Smooth muscle cell (in vitro differentiated cells): ENCODE data around the gene CNGB1. TPM values are rescaled to one million over a fixed set of nuclear protein-coding genes. Genes with fewer than 3 reads are reported as not detected.
"Not testable (repeated sequence)": the region's sequence is repeated elsewhere in the genome, so short reads cannot be mapped to it uniquely, and the experiment has no call there.

Experiments used
- DNase-seq: peaks from one replicate; lab custom pipeline; 2025; ENCODE audit not compliant: unreplicated experiment; lab: John Stamatoyannopoulos, UW
- H2AFZ ChIP-seq: fragments of 200-600 bp; sonication (generic); 2 replicates; pipeline ENCODE4 v1.6.0; 2016; ENCODE audit warnings: antibody characterized with exemption, low read depth, mild to moderate bottlenecking
- H3F3A ChIP-seq: fragments of 200-600 bp; sonication (generic); 2 replicates; pipeline ENCODE4 v1.6.0; 2017; ENCODE audit warnings: antibody characterized with exemption, low read depth
- H3K27ac ChIP-seq: fragments of 200-600 bp; sonication (generic); 2 replicates; pipeline ENCODE4 v1.5.1; 2016; ENCODE audit warnings: low read depth, mild to moderate bottlenecking
- H3K27me3 ChIP-seq: fragments of 200-600 bp; sonication (generic); 2 replicates; pipeline ENCODE4 v1.6.1; 2016; ENCODE audit warnings: low read depth, mild to moderate bottlenecking
- H3K36me3 ChIP-seq: fragments of 200-600 bp; sonication (generic); 2 replicates; pipeline ENCODE4 v1.5.1; 2016; ENCODE audit warnings: low read depth
- H3K4me1 ChIP-seq: fragments of 200-600 bp; sonication (generic); 2 replicates; pipeline ENCODE4 v1.5.1; 2016; ENCODE audit warnings: low read depth
- H3K4me2 ChIP-seq: fragments of 200-600 bp; sonication (generic); 2 replicates; pipeline ENCODE4 v1.6.0; 2016; ENCODE audit warnings: mild to moderate bottlenecking
- H3K4me3 ChIP-seq: fragments of 200-600 bp; sonication (generic); 2 replicates; pipeline ENCODE4 v1.5.1; 2016; ENCODE audit warnings: mild to moderate bottlenecking
- H3K79me2 ChIP-seq: fragments of 200-600 bp; sonication (generic); 2 replicates; pipeline ENCODE4 v1.6.0; 2016; ENCODE audit warnings: low read depth, mild to moderate bottlenecking
- H3K9ac ChIP-seq: fragments of 200-600 bp; sonication (generic); 2 replicates; pipeline ENCODE4 v1.6.0; 2016; ENCODE audit warnings: low read depth
- H3K9me3 ChIP-seq: fragments of 200-600 bp; sonication (generic); replicated peaks from 2 replicates; pipeline ENCODE4 v1.5.1; 2016; ENCODE audit warnings: low read depth
- H4K20me1 ChIP-seq: fragments of 200-600 bp; sonication (generic); 2 replicates; pipeline ENCODE4 v1.6.0; 2016; ENCODE audit warnings: low read depth
- CTCF ChIP-seq: fragments of 200-600 bp; sonication (generic); IDR thresholded peaks from 2 replicates; pipeline ENCODE4 v1.5.1; 2017; ENCODE audit warnings: borderline replicate concordance, mild to moderate bottlenecking, antibody characterized with exemption; ENCODE audit not compliant: insufficient read depth, poor library complexity, severe bottlenecking
- WGBS: methylation state at CpG from one replicate; pipeline ENCODE4 v1.1.7; 2016; ENCODE audit warnings: low lambda C conversion rate; 5-methylcytosine and 5-hydroxymethylcytosine counted together
- polyA plus RNA-seq: library from polyadenylated mRNA; unstranded; fragments of >200 nt; fragmentation: Nextera tagmentation; extraction: Ambion mirVana; gene quantifications from 2 replicates; pipeline ENCODE4 v1.2.1, GENCODE V29; 2016
- total RNA-seq: library from RNA; depleted of rRNA; stranded (reverse); fragments of >200 nt; gene quantifications from 2 replicates; pipeline ENCODE4 v1.2.3, GENCODE V29; 2014

CNGB1 gene
- total and polyA plus RNA-seq, 2 experiments from 2014 or later: not detected

GRCh38 chr16:57981636-57982035, 10.7 kb upstream of the CNGB1 start:
- no peak overlapping the region for H2AFZ ChIP-seq
- 96% methylated on average over 7 of the region's 7 CpGs for WGBS
- no peaks in the 10 kb centered on the region for H3K9me3 ChIP-seq
- H3K27me3 ChIP-seq: peaks cover 11% of the 10 kb centered on the region
- H3K4me1 ChIP-seq: peaks cover 6% of the 10 kb centered on the region
- H3K36me3 ChIP-seq: no peaks in the 10 kb centered on the region
- H3K79me2 ChIP-seq: no peaks in the 10 kb centered on the region
- no peak overlapping the region for H3K9ac ChIP-seq
- H3K4me3 ChIP-seq: no peak overlapping the region
- TF ChIP-seq CTCF: no peak
- H3K4me2 ChIP-seq: no peak overlapping the region
- H3K27ac ChIP-seq: no peak overlapping the region
- no peaks in the 10 kb centered on the region for H4K20me1 ChIP-seq
- no peak for DNase-seq
- no peaks in the 10 kb centered on the region for H3F3A ChIP-seq

- H3K36me3 ChIP-seq: no peaks in the 10 kb centered on the region
- H3K27ac ChIP-seq: no peak overlapping the region
- no peaks in the 10 kb centered on the region for H3K9me3 ChIP-seq
- no peaks in the 10 kb centered on the region for H3F3A ChIP-seq
- H3K4me3 ChIP-seq: no peak overlapping the region
- no peaks in the 10 kb centered on the region for H3K27me3 ChIP-seq
- H2AFZ ChIP-seq: no peak overlapping the region
- 91% methylated on average over 10 of the region's 11 CpGs for WGBS
- H3K79me2 ChIP-seq: no peaks in the 10 kb centered on the region
- no peak overlapping the region for H3K9ac ChIP-seq
- H3K4me2 ChIP-seq: no peak overlapping the region
- H4K20me1 ChIP-seq: no peaks in the 10 kb centered on the region
- H3K4me1 ChIP-seq: peaks cover 8% of the 10 kb centered on the region
- DNase-seq: no peak
- no peak for TF ChIP-seq CTCF
These were observed 8.2 kb upstream of the CNGB1 start for GRCh38 chr16:57979006-57979585.

GRCh38 chr16:57978070-57978465, 7.1 kb upstream of the CNGB1 start:
- 100% methylated on average over 2 of the region's 2 CpGs for WGBS
- H3K27me3 ChIP-seq, H3K4me1 ChIP-seq, H3K4me3 ChIP-seq, H2AFZ ChIP-seq, DNase-seq, H3K79me2 ChIP-seq, H3F3A ChIP-seq, H3K27ac ChIP-seq, H3K9me3 ChIP-seq, H3K9ac ChIP-seq, H4K20me1 ChIP-seq, H3K36me3 ChIP-seq, H3K4me2 ChIP-seq: not testable (repeated sequence)

GRCh38 chr16:57977418-57978069, 6.6 kb upstream of the CNGB1 start:
- Histone ChIP-seq H3K79me2 (no peaks in the 10 kb centered on the region), H4K20me1 (no peaks in the 10 kb centered on the region), H3K9ac (no peak overlapping the region), H3K27me3 (no peaks in the 10 kb centered on the region), H3K27ac (no peak overlapping the region), H3K9me3 (no peaks in the 10 kb centered on the region), H3K4me1 (peaks cover 8% of the 10 kb centered on the region), H3K4me3 (no peak overlapping the region), H2AFZ (no peak overlapping the region), H3F3A (no peaks in the 10 kb centered on the region), H3K36me3 (no peaks in the 10 kb centered on the region), H3K4me2 (no peak overlapping the region)
- 83% methylated on average over 12 of the region's 12 CpGs for WGBS
- no peak for TF ChIP-seq CTCF
- no peak for DNase-seq
